Daoy (cell line): ENCODE data around the gene NTF4. TPM values are rescaled to one million over a fixed set of nuclear protein-coding genes. Genes with fewer than 3 reads are reported as not detected.
"Not testable (repeated sequence)": the region's sequence is repeated elsewhere in the genome, so short reads cannot be mapped to it uniquely, and the experiment has no call there.

Experiments
- DNase-seq: peaks from one replicate; pipeline ENCODE4 v3.0.0-alpha.2; 2015; ENCODE audit warnings: low read depth
- total RNA-seq: library from RNA; depleted of rRNA; stranded (reverse); fragments of >200 nt; shearing (Covaris generic); gene quantifications from 2 replicates; pipeline ENCODE4 v1.2.3, GENCODE V29; 2014

Gene NTF4
- total RNA-seq, 1 experiment from 2014 or later = not detected

DNA sequence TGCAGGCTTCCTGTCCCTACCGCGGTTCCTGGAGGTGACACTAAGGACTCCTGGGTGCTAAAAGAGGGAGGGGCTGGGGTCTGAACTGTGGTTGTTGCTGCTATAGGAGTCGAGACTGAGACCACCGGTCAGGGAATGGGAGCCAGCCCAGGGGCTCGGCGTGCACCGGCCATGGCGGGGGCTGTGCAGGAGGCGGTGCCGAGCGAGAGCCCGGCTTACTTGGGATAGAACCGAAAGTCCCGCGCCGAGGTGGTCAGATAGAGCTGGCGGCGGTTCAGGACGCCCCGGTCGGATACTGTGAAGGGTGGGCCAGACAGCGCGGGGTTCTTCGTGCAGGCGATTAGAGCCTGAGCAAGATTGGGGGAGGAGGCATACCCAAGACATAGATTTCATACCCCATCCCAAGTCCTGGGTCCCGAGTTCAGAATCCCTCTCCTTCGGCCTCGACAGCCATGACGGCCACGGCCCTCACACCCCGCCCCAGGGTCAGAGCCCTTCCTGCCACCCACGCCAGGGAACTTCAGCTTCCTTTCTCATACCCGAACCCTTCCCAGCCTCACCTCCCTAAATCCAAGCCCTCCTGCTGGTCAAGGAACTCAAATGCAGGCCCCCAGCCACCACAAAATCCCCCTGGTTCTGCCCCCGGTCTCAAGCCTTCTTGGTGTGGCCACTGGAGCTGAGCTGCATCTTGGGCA, 7.6 kb downstream of the NTF4 start:
- DNase-seq = peak; percentile 34

DNA sequence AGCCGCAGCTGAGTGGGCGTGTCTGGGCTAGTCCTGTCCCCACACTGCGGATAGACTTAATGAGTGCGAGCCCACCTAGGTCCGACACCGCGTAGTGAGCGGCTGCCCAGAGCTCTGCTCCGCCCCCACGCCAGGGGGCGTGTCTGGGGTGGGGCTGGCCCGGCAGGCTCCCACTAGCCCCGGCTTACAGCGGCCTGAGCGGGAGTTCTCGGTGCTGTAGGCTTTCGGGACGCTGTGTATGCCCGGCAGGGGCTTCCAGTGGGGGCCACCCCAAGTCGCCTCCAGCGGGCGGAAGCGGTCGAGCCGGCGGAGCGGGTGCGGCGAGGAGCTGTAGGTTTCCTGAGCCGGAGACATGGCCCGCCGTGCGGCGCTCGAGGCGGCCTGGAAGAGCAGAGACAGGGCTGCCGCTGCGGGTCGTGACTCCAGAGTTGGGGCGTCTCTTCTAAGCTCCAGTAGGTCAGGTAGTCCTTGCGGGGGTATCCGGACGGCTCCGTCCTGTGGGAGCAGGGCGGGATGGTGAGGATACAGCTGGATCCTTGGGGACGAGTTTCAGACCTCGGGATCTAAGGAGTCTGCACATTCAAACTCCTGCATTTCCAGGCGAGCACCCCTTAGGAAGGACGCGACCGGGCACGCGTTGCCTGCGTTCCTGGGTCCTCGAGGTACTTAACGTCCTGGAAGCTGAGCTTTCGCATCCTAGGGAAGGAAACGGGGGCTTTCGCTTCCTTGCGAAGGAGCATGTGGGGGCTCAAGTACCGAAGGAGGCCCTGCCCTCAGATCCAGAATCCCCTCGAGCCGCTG, 8.3 kb downstream of the NTF4 start:
- peak; percentile 84 for DNase-seq

DNA sequence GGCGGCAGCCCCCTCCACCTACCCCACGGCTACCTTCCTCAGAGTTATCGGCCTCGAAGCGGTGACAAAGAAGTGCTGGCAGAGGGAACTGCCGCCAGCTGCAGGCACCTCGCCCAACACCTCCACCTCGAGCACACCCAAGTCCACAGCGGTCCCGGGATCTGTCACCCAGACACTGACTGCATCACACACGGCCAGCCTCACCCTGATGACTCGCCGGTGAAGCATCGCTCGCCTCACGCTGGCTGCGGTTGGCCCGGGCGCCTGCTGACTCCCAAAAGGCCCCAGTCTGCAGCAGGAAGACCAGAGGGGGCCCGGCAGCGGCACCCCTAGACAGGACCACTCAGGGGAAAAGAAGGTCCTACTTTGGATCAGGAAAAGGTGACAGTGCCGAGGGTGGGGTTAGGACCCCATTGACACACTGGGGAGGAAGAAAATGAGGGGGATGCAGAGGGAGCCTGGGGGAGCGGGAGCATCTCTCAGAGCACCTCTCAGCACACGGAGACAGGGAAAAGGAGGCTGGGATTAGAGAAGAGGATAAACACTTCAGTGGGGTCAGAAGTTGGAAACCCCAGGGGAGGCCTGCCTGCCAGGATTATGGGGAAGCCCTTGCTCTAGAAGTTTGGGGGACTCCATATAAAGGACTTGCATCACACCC, 14.1 kb downstream of the NTF4 start:
- DNase-seq = peak; percentile 93

DNA sequence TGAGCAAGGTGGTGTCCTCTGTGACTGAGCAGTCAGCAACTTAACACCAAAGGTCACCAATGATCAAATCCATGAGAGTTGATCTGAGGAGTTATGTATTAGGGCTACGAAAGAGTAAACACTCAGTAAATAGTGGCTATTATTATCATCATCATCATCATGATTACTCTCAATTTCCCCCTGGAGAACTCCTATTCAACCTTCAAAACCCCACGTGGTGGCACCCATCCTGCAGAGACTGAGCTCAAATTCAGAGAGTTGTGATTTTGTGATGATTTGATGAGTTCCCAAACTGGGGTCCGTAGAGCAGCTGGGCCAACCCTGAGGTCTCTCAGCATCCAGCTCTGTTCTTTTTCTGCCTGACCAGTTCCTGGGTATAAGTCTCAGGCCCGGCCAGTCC, 14.8 kb downstream of the NTF4 start:
- DNase-seq = not testable (repeated sequence)

DNA sequence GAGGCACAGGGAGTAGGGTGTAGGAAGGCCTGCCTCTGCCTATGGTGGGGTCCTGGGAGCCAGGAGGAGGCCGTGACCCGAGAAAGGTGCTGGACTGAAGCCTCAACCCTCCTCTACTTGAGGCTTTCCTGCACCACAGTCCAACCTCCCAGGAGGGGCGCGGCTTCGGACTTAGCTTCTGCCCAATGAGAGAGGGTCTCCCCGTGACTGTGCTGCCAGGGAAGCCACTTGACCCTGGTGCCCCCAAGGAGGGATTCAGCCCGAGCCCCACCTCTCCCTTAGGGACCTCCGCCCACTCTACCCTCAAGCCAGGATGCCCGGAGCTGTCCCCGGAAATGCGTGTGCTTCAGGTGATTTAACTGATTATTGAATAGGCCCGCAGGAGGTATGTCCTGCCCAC, 15.6 kb downstream of the NTF4 start, which contains the start of gene CGB8:
Gene CGB8 (minus strand): TSS at position 101 of the 400 bp plus-strand sequence. CDS start 372 bp downstream, outside the sequence.
- DNase-seq = not testable (repeated sequence)

DNA sequence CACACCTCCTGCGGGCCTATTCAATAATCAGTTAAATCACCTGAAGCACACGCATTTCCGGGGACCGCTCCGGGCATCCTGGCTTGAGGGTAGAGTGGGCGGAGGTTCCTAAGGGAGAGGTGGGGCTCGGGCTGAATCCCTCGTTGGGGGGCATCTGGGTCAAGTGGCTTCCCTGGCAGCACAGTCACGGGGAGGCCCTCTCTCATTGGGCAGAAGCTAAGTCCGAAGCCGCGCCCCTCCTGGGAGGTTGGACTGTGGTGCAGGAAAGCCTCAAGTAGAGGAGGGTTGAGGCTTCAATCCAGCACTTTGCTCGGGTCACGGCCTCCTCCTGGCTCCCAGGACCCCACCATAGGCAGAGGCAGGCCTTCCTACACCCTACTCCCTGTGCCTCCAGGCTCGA, 21.1 kb downstream of the NTF4 start, which contains the start of gene CGB5:
Gene CGB5 (plus strand): TSS at position 301 of the 400 bp plus-strand sequence. CDS start 362 bp downstream, outside the sequence.
- DNase-seq = not testable (repeated sequence)

DNA sequence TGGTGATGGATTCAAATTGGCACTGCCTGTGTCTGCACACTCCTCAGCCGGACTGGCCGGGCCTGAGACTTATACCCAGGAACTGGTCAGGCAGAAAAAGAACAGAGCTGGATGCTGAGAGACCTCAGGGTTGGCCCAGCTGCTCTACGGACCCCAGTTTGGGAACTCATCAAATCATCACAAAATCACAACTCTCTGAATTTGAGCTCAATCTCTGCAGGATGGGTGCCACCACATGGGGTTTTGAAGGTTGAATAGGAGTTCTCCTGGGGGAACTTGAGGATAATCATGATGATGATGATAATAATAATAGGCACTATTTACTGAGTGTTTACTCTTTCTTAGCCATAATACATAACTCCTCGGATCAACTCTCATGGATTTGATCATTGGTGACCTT, 22.0 kb downstream of the NTF4 start:
- not testable (repeated sequence) for DNase-seq

DNA sequence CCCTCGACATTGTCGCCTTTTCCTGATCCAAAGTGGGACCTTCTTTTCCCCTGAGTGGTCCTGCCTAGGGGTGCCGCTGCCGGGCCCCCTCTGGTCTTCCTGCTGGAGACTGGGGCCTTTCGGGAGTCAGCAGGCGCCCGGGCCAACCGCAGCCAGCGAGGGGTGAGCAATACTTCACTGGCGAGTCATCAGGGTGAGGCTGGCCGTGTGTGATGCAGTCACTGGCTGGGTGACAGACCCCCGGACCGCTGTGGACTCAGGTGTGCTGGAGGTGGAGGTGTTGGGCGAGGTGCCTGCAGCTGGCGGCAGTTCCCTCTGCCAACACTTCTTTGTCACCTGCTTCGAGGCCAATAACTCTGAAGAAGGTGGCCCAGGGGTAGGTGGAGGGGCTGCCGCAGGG, 22.4 kb downstream of the NTF4 start:
- peak; percentile 87 for DNase-seq

DNA sequence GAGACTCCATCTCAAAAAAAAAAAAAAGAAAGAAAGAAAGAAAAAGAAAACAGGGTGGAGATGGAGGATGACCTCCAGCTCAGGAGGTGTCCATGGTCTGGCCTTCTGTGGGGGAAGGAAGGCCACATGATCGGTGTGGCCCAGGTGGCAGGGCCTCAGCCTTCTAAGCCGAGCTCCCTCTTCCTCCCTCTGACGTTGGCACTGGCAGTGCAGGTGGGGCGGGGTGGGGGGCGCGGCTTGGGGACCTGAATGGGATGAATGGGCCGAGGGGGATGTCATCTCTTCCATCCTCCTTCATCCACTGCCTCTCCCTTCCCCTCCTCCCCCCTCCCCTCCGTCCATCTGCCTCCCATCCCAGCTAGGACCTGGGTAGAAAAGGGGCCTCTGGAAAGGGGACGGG, 24.9 kb downstream of the NTF4 start:
- not testable (repeated sequence) for DNase-seq

DNA sequence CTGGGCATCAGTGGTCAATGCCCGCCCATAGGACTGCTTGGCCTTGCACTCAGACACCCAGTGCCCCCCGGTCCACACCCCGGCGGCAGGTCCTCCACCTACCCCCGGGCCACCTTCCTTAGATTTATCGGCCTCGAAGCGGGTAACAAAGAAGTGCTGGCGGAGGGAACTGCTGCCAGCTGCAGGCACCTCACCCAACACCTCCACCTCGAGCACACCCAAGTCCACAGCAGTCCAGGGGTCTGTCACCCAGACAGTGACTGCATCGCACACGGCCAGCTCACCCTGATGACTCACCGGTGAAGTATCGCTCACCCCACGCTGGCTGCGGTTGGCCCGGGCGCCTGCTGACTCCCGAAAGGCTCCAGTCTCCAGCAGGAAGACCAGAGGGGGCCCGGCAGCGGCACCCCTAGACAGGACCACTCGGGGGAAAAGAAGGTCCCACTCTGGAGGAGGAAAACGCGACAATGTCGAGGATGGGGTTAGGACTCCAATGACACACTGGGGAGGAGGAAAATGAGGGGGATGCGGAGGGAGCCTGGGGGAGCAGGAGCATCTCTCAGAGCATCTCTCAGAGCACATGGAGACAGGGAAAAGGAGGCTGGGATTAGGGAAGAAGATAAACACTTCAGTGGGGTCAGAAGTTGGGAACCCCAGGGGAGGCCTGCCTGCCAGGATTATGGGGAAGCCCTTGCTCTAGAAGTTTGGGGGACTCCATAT, 25.9 kb downstream of the NTF4 start:
- DNase-seq = peak; percentile 97

DNA sequence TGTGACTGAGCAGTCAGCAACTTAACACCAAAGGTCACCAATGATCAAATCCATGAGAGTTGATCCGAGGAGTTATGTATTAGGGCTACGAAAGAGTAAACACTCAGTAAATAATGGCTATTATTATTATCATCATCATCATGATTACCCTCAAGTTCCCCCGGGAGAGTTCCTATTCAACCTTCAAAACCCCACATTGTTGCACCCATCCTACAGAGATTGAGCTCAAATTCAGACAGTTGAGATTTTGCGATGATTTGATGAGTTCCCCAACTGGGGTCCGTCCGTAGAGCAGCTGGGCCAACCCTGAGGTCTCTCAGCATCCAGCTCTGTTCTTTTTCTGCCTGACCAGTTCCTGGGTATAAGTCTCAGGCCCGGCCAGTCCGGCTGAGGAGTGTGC, 26.5 kb downstream of the NTF4 start:
- DNase-seq = not testable (repeated sequence)

DNA sequence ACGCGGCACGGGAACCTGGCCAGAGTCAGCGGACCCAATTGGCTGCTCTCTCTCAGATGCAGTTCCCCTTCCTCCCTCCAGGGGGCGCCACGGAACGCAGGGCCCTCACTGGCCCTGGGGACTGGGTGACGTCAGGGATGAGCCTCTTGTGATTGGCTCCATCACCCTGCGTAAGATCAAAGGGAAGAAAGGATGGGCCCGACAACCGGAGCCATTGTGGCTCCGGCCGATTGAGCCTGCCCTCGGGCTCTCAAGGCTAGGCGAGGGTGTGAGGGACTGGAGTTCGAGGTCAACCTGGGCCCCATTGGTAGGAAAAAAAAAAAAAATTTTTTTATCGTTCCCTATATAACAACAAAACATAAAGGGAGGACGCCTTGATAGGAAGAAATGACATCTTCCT, 27.8 kb downstream of the NTF4 start, which contains the start of gene CGB1:
Gene CGB1 (minus strand): TSS at position 81 of the 400 bp plus-strand sequence. CDS start 184 bp downstream, outside the sequence.
- DNase-seq = not testable (repeated sequence)

DNA sequence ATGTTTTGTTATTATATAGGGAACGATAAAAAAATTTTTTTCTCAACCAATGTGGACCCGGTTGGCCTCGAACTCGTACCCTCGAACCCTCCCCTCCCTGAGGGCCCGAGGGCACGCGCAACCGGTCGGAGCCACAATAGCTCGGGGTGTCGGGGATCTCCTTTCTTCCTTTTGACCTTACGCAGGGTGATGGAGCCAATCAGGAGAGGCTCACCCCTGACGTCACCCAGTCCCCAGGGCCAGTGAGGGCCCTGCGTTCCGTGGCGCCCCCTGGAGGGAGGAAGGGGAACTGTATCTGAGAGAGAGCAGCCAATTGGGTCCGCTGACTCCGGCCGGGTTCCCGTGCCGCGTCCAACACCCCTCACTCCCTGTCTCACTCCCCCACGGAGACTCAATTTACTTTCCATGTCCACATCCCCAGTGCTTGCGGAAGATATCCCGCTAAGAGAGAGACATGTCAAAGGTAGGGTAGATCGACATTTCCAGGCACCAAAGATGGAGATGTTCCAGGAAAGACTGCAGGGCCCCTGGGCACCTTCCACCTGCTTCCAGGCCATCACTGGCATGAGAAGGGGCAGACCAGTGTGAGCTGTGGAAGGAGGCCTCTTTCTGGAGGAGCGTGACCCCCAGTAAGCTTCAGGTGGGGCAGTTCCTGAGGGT, 32.8 kb downstream of the NTF4 start, which contains the start of gene CGB2:
Gene CGB2 (plus strand): TSS at position 249 of the 660 bp plus-strand sequence. CDS start 206 bp downstream, at position 455.
- DNase-seq = not testable (repeated sequence)

DNA sequence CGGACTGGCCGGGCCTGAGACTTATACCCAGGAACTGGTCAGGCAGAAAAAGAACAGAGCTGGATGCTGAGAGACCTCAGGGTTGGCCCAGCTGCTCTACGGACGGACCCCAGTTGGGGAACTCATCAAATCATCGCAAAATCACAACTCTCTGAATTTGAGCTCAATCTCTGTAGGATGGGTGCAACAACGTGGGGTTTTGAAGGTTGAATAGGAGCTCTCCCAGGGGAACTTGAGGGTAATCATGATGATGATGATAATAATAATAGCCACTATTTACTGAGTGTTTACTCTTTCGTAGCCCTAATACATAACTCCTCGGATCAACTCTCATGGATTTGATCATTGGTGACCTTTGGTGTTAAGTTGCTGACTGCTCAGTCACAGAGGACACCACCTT, 34.3 kb downstream of the NTF4 start:
- DNase-seq = not testable (repeated sequence)

DNA sequence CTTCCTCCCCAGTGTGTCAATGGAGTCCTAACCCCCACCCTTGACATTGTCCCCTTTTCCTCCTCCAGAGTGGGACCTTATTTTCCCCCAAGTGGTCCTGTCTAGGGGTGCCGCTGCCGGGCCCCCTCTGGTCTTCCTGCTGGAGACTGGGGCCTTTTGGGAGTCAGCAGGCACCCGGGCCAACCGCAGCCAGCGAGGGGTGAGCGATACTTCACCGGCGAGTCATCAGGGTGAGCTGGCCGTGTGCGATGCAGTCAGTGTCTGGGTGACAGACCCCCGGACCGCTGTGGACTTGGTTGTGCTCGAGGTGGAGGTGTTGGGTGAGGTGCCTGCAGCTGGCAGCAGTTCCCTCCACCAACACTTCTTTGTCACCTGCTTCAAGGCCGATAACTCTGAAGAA, 34.9 kb downstream of the NTF4 start:
- DNase-seq = peak; percentile 70

DNA sequence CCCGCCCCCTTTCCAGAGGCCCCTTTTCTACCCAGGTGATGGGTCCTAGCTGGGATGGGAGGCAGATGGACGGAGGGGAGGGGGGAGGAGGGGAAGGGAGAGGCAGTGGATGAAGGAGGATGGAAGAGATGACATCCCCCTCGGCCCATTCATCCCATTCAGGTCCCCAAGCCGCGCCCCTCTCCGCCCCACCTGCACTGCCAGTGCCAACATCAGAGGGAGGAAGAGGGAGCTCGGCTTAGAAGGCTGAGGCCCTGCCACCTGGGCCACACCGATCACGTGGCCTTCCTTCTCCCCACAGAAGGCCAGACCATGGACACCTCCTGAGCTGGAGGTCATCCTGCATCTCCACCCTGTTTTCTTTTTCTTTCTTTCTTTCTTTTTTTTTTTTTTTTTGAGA, 35.9 kb downstream of the NTF4 start:
- not testable (repeated sequence) for DNase-seq

DNA sequence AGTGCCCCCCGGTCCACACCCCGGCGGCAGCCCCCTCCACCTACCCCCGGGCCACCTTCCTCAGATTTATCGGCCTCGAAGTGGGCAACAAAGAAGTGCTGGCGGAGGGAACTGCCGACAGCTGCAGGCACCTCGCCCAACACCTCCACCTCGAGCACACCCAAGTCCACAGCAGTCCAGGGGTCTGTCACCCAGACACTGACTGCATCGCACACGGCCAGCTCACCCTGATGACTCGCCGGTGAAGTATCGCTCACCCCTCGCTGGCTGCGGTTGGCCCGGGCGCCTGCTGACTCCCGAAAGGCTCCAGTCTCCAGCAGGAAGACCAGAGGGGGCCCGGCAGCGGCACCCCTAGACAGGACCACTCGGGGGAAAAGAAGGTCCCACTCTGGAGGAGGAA, 39.0 kb downstream of the NTF4 start:
- DNase-seq = not testable (repeated sequence)

DNA sequence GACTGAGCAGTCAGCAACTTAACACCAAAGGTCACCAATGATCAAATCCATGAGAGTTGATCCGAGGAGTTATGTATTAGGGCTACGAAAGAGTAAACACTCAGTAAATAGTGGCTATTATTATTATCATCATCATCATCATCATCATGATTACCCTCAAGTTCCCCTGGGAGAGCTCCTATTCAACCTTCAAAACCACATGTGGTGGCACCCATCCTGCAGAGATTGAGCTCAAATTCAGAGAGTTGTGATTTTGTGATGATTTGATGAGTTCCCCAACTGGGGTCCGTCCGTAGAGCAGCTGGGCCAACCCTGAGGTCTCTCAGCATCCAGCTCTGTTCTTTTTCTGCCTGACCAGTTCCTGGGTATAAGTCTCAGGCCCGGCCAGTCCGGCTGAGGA, 39.5 kb downstream of the NTF4 start:
- DNase-seq = not testable (repeated sequence)

DNA sequence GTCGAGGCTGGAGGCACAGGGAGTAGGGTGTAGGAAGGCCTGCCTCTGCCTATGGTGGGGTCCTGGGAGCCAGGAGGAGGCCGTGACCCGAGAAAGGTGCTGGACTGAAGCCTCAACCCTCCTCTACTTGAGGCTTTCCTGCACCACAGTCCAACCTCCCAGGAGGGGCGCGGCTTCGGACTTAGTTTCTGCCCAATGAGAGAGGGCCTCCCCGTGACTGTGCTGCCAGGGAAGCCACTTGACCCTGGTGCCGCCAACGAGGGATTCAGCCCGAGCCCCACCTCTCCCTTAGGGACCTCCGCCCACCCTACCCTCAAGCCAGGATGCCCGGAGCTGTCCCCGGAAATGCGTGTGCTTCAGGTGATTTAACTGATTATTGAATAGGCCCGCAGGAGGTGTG, 40.4 kb downstream of the NTF4 start, which contains the start of gene CGB3:
Gene CGB3 (minus strand): TSS at position 101 of the 400 bp plus-strand sequence. CDS start 362 bp downstream, outside the sequence.
- DNase-seq = not testable (repeated sequence)

DNA sequence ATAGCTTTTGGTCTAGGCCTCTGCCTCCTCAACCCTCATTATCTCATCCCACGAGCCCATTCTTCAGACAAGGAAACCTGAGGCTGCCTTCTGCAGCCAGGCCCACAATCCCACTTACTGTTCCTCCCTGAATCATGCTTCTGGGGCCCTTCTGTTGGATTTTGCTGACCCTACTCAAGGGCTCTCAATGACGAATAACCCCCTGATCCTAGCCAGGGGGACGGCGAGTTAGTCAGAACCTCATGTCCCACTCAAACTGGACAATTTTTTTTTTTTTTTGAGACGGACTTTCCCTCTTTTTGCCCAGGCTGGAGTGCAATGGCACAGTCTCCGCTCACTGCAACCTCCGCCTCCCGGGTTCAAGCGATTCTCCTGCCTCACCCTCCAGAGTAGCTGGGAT, 42.5 kb downstream of the NTF4 start:
- no peak for DNase-seq
